Effector CD8-positive, alpha-beta T cell (primary cell): ENCODE measurements around the gene SALL1.

Experiments used
- DNase-seq: peaks from one replicate; lab custom pipeline; 2025; lab: John Stamatoyannopoulos, UW

Gene SALL1

GRCh38 chr16:51156807-51157200 is 5.7 kb upstream of the SALL1 start:
- DNase-seq = no peak

- DNase-seq = no peak
Measured at GRCh38 chr16:51155820-51156806, 5.0 kb upstream of the SALL1 start.

- DNase-seq = no peak
Measured at GRCh38 chr16:51155199-51155607, 4.1 kb upstream of the SALL1 start.

GRCh38 chr16:51154271-51155171 is 3.5 kb upstream of the SALL1 start:
- DNase-seq = no peak

- DNase-seq = no peak
Measured at GRCh38 chr16:51153577-51154031, 2.5 kb upstream of the SALL1 start.

GRCh38 chr16:51152691-51153576 is 1.9 kb upstream of the SALL1 start:
- no peak for DNase-seq

GRCh38 chr16:51151961-51152663 is 1.0 kb upstream of the SALL1 start:
- DNase-seq = no peak

GRCh38 chr16:51151435-51151960 is 428 bp upstream of the SALL1 start:
- no peak for DNase-seq

GRCh38 chr16:51150165-51150887 is 744 bp downstream of the SALL1 start:
- no peak for DNase-seq

GRCh38 chr16:51149721-51150164 is 1.3 kb downstream of the SALL1 start:
- DNase-seq = no peak

GRCh38 chr16:51149251-51149661 is 1.8 kb downstream of the SALL1 start:
- DNase-seq = no peak

GRCh38 chr16:51148678-51149228 is 2.3 kb downstream of the SALL1 start:
- DNase-seq = no peak

GRCh38 chr16:51147776-51148677 is 3.0 kb downstream of the SALL1 start:
- no peak for DNase-seq

GRCh38 chr16:51146256-51146924 is 4.7 kb downstream of the SALL1 start:
- no peak for DNase-seq

GRCh38 chr16:51144203-51144602 is 6.9 kb downstream of the SALL1 start:
- DNase-seq = no peak

GRCh38 chr16:51143196-51143977 is 7.7 kb downstream of the SALL1 start:
- DNase-seq = no peak

- DNase-seq = no peak
Measured at GRCh38 chr16:51141541-51141940, 9.5 kb downstream of the SALL1 start.
